IMR-90 (cell line): ENCODE measurements around the gene ARHGEF38. TPM values are rescaled to one million over a fixed set of nuclear protein-coding genes. Genes with fewer than 3 reads are reported as not detected.

Source experiments
- ATAC-seq: fragments of 200-7000 bp; cut with Tn5 transposase; 2 replicates; pipeline ENCODE4 v1.9.1; 2020; ENCODE audit warnings: low read depth, mild to moderate bottlenecking, moderate library complexity
- BruUV-seq: library from RNA; stranded (reverse); fragments of 400-500 nt; replicated peaks from 2 replicates; lab custom pipeline; 2021; lab: Mats Ljungman, UMichigan
- CTCF ChIA-PET: fragments of 300-600 bp; formaldehyde crosslinking; extraction: SDS; loops from one replicate; lab custom pipeline; 2021; ENCODE audit warnings: antibody characterized with exemption; lab: Yijun Ruan, JAX
- POLR2A ChIA-PET: fragments of 300-600 bp; sonication (Branson Sonifier 250); formaldehyde crosslinking; loops from one replicate; lab custom pipeline; 2022; ENCODE audit warnings: antibody characterized with exemption; ENCODE audit not compliant: unreplicated experiment; lab: Charles Lee
- DNase-seq: peaks from one replicate; pipeline ENCODE4 v3.0.0; 2013
- H2AFZ ChIP-seq: replicated peaks from 2 replicates; pipeline ENCODE3; 2013; ENCODE audit warnings: low read length, mild to moderate bottlenecking; ENCODE audit not compliant: poor library complexity
- H2AK5ac ChIP-seq: 2 replicates; pipeline ENCODE4 v1.6.1; 2013; ENCODE audit warnings: low read depth, low read length, inconsistent platforms
- H2AK9ac ChIP-seq: replicated peaks from 2 replicates; pipeline ENCODE3; 2013; ENCODE audit warnings: mild to moderate bottlenecking, low read depth, low read length, moderate library complexity; ENCODE audit not compliant: poor library complexity
- H2BK120ac ChIP-seq: 2 replicates; pipeline ENCODE4 v1.6.1; 2013; ENCODE audit warnings: low read depth, low read length, inconsistent platforms
- H2BK15ac ChIP-seq: 3 replicates; pipeline ENCODE4 v1.6.1; 2013; ENCODE audit warnings: low read depth, low read length, inconsistent platforms
- H2BK20ac ChIP-seq: 2 replicates; pipeline ENCODE4 v1.6.1; 2013; ENCODE audit warnings: low read depth, mild to moderate bottlenecking, inconsistent platforms, low read length, moderate library complexity
- H2BK5ac ChIP-seq: 2 replicates; pipeline ENCODE4 v1.6.1; 2013; ENCODE audit warnings: mild to moderate bottlenecking, low read depth, low read length, inconsistent platforms; ENCODE audit not compliant: poor library complexity, severe bottlenecking
- H3K14ac ChIP-seq: replicated peaks from 2 replicates; pipeline ENCODE4 v1.6.1; 2013; ENCODE audit warnings: low read depth, low read length, inconsistent platforms
- H3K18ac ChIP-seq: 2 replicates; pipeline ENCODE4 v1.6.1; 2013; ENCODE audit warnings: low read depth, low read length, control low read depth
- H3K23ac ChIP-seq: 2 replicates; pipeline ENCODE4 v1.6.1; 2013; ENCODE audit warnings: low read depth, low read length, inconsistent platforms
- H3K27ac ChIP-seq: 2 replicates; pipeline ENCODE4 v1.5.1; 2013; ENCODE audit warnings: mild to moderate bottlenecking, control low read depth, low read length; ENCODE audit not compliant: insufficient read depth
- H3K27me3 ChIP-seq: 2 replicates; pipeline ENCODE4 v1.6.1; 2013; ENCODE audit warnings: low read length; ENCODE audit not compliant: control insufficient read depth, insufficient read depth
- H3K36me3 ChIP-seq: 2 replicates; pipeline ENCODE4 v1.6.1; 2013; ENCODE audit warnings: low read length, mixed read lengths; ENCODE audit not compliant: control insufficient read depth, insufficient read depth
- H3K4ac ChIP-seq: 2 replicates; pipeline ENCODE4 v1.6.1; 2013; ENCODE audit warnings: low read depth, low read length, inconsistent platforms
- H3K4me1 ChIP-seq: 2 replicates; pipeline ENCODE4 v1.6.1; 2013; ENCODE audit warnings: low read length, mixed read lengths; ENCODE audit not compliant: control insufficient read depth, insufficient read depth
- H3K4me2 ChIP-seq: 2 replicates; pipeline ENCODE4 v1.6.1; 2013; ENCODE audit warnings: low read depth, mild to moderate bottlenecking, control low read depth, low read length, moderate library complexity
- H3K4me3 ChIP-seq: 2 replicates; pipeline ENCODE4 v1.5.1; 2013; ENCODE audit warnings: low read depth, mild to moderate bottlenecking, control low read depth, low read length, moderate library complexity; ENCODE audit not compliant: insufficient read depth
- H3K56ac ChIP-seq: 2 replicates; pipeline ENCODE4 v1.6.1; 2013; ENCODE audit warnings: low read length, inconsistent platforms; ENCODE audit not compliant: insufficient read depth; ENCODE audit errors: extremely low read depth
- H3K79me1 ChIP-seq, 2 experiments: 2 replicates each; pipeline ENCODE4 v1.6.1; 2013; ENCODE audit warnings: low read length in 2 of 2, inconsistent platforms in 1 of 2, low read depth in 1 of 2
- H3K9ac ChIP-seq: 2 replicates; pipeline ENCODE4 v1.6.1; 2013; ENCODE audit warnings: low read depth, low read length, control low read depth
- H3K9me1 ChIP-seq: 2 replicates; pipeline ENCODE4 v1.6.1; 2013; ENCODE audit warnings: low read length, inconsistent platforms; ENCODE audit not compliant: insufficient read depth
- H3K9me3 ChIP-seq: 2 replicates; pipeline ENCODE4 v1.6.1; 2013; ENCODE audit warnings: low read length; ENCODE audit not compliant: control insufficient read depth, insufficient read depth
- H4K20me1 ChIP-seq: 2 replicates; pipeline ENCODE4 v1.6.1; 2013; ENCODE audit warnings: low read length, inconsistent platforms; ENCODE audit not compliant: insufficient read depth
- H4K5ac ChIP-seq: 2 replicates; pipeline ENCODE4 v1.6.1; 2013; ENCODE audit warnings: mild to moderate bottlenecking, low read depth, low read length, control low read depth
- H4K8ac ChIP-seq, 2 experiments: 2 replicates each; pipeline ENCODE4 v1.6.1; 2013; ENCODE audit warnings: low read depth in 2 of 2, low read length in 2 of 2, control low read depth in 1 of 2, inconsistent platforms in 1 of 2
- H4K91ac ChIP-seq: 2 replicates; pipeline ENCODE4 v1.6.1; 2013; ENCODE audit warnings: low read depth, low read length, inconsistent platforms; ENCODE audit not compliant: insufficient read depth
- BHLHE40 ChIP-seq: fragments of 150-350 bp; IDR thresholded peaks from 2 replicates; pipeline ENCODE4 v1.6.1; 2016; ENCODE audit warnings: mild to moderate bottlenecking, low read depth, low read length
- CEBPB ChIP-seq: IDR thresholded peaks from 2 replicates; pipeline ENCODE4 v1.6.1; 2012; ENCODE audit warnings: low read depth, low read length, improper control_type of control experiment
- CHD1 ChIP-seq: IDR thresholded peaks from 2 replicates; pipeline ENCODE4 v1.6.1; 2012; ENCODE audit warnings: low read depth, low read length, improper control_type of control experiment
- FOS ChIP-seq: fragments of 150-350 bp; IDR thresholded peaks from 2 replicates; pipeline ENCODE4 v1.6.1; 2016; ENCODE audit warnings: low read depth, low read length
- MAFK ChIP-seq: IDR thresholded peaks from 2 replicates; pipeline ENCODE4 v1.6.1; 2012; ENCODE audit warnings: low read depth, low read length, improper control_type of control experiment
- MAZ ChIP-seq: IDR thresholded peaks from 2 replicates; pipeline ENCODE4 v1.6.1; 2012; ENCODE audit warnings: low read depth, mild to moderate bottlenecking, low read length, improper control_type of control experiment, moderate library complexity, borderline replicate concordance
- MXI1 ChIP-seq: IDR thresholded peaks from 2 replicates; pipeline ENCODE4 v1.6.1; 2012; ENCODE audit warnings: low read depth, mild to moderate bottlenecking, low read length, moderate library complexity, borderline replicate concordance
- NFE2L2 ChIP-seq: fragments of 150-350 bp; IDR thresholded peaks from 2 replicates; pipeline ENCODE4 v1.6.1; 2016; ENCODE audit warnings: low read depth, mild to moderate bottlenecking, low read length
- POLR2A ChIP-seq: IDR thresholded peaks from 2 replicates; pipeline ENCODE4 v1.6.1; 2012; ENCODE audit warnings: mild to moderate bottlenecking, low read depth, low read length
- RAD21 ChIP-seq: IDR thresholded peaks from 2 replicates; pipeline ENCODE4 v1.6.1; 2012; ENCODE audit warnings: low read length, improper control_type of control experiment
- RCOR1 ChIP-seq: IDR thresholded peaks from 2 replicates; pipeline ENCODE4 v1.6.1; 2012; ENCODE audit warnings: mild to moderate bottlenecking, low read length, improper control_type of control experiment; ENCODE audit not compliant: insufficient replicate concordance
- RFX5 ChIP-seq: IDR thresholded peaks from 2 replicates; pipeline ENCODE4 v1.8.0; 2012; ENCODE audit warnings: low read depth, mild to moderate bottlenecking, low read length, moderate library complexity
- SMC3 ChIP-seq: fragments of 150-350 bp; IDR thresholded peaks from 2 replicates; pipeline ENCODE4 v1.6.1; 2016; ENCODE audit warnings: low read depth, mild to moderate bottlenecking, antibody characterized with exemption, low read length, moderate library complexity
- WGBS, 2 experiments: methylation state at CpG; one replicate each; pipeline versions ENCODE4 v1.1.5 to v1.1.7; 2013; ENCODE audit warnings: missing lambda C conversion rate in 2 of 2; ENCODE audit not compliant: insufficient read length in 1 of 2; ENCODE audit errors: extremely low coverage in 2 of 2; 5-methylcytosine and 5-hydroxymethylcytosine counted together
- dilution Hi-C: fragments of 300-500 bp; cut with HindIII; formaldehyde crosslinking; loops from one replicate; pipeline ENCODE4 v1.14.3; 2018; ENCODE audit warnings: low sequenced_read_pairs; ENCODE audit not compliant: unreplicated experiment
- in situ Hi-C: fragments of 300-500 bp; cut with MboI; formaldehyde crosslinking; loops from 3 replicates; pipeline ENCODE4 v1.14.3; 2019; ENCODE audit warnings: low sequenced_read_pairs, inconsistent platforms, mixed read lengths
- intact Hi-C: fragments of 100-400 bp; cut with micrococcal nuclease; formaldehyde crosslinking; loops from 2 replicates; pipeline ENCODE4 v1.10.0; 2022
- polyA plus RNA-seq, 3 experiments: library from polyadenylated mRNA; depleted of rRNA; stranded (reverse); fragments of >200 nt; gene quantifications; 2 replicates each; pipeline ENCODE4 v1.2.3, GENCODE V29; 2012; ENCODE audit warnings: low replicate concordance in 1 of 3
- total RNA-seq: library from RNA; depleted of rRNA; stranded (reverse); fragments of >200 nt; gene quantifications from 2 replicates; pipeline ENCODE4 v1.2.3, GENCODE V29; 2012
- TF ChIP-seq, protein P1 (sequence below): conservative IDR thresholded peaks from 2 replicates; pipeline ENCODE4 v1.5.1; 2012; ENCODE audit warnings: mild to moderate bottlenecking, low read depth, low read length, improper control_type of control experiment
- TF ChIP-seq, protein P2 (sequence below): fragments of 150-350 bp; IDR thresholded peaks from 2 replicates; pipeline ENCODE4 v1.6.1; 2016; ENCODE audit warnings: low read depth, mild to moderate bottlenecking, low read length, moderate library complexity, borderline replicate concordance
- TF ChIP-seq, protein P3 (sequence below): fragments of 150-350 bp; IDR thresholded peaks from 2 replicates; pipeline ENCODE4 v1.6.1; 2017; ENCODE audit warnings: mild to moderate bottlenecking, antibody characterized with exemption, low read length, low read depth

ARHGEF38 gene
- total and polyA plus RNA-seq, 2 of the 4 experiments (the other 2 are of a cell fraction) = not detected

DNA sequence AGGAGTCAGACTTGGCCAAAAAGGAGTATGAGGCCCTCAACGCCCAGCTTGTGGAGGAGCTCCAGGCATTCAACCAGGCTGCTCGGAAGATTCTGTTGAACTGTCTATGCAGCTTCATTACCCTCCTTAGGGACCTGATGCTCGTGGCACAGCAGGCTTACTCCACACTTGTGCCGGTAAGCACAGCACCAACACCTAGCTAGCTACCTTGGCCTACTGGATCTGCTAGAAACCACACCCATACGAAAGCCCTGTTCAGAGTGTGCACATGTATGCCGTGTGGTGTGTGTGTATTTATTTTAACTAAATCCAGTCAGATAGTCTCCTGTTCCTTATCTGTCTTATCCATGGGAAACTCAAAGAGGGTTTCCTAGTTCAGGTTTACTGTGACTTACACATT is 106.8 kb downstream of the ARHGEF38 start:
- no peaks in the 10 kb centered on the region for H3K9me3 ChIP-seq
- no peak overlapping the region for H4K5ac ChIP-seq
- no peak overlapping the region for H3K4me3 ChIP-seq
- no peaks in the 10 kb centered on the region for H3K36me3 ChIP-seq
- H3K27me3 ChIP-seq = no peaks in the 10 kb centered on the region
- H3K9me1 ChIP-seq = no peaks in the 10 kb centered on the region
- no peak overlapping the region for H2BK5ac ChIP-seq
- no peak overlapping the region for H2BK15ac ChIP-seq
- no TSS peak for BruUV-seq
- dilution Hi-C loops = no loop called here
- H4K8ac ChIP-seq = no peak overlapping the region
- no peak overlapping the region for H2AK9ac ChIP-seq
- no peak for DNase-seq
- H3K4me1 ChIP-seq = no peaks in the 10 kb centered on the region
- no CpG with 5 or more reads among the region's 6 CpGs for WGBS, 2 experiments
- H2BK120ac ChIP-seq = no peak overlapping the region
- in situ Hi-C loops = no loop called here
- no peak overlapping the region for H2AFZ ChIP-seq
- H3K4me2 ChIP-seq = no peak overlapping the region
- H4K91ac ChIP-seq = no peak overlapping the region
- ChIA-PET CTCF (no interaction called here), POLR2A (no interaction called here)
- H3K14ac ChIP-seq = no peak overlapping the region
- no peaks in the 10 kb centered on the region for H3K79me1 ChIP-seq
- H2BK20ac ChIP-seq = no peak overlapping the region
- no peak overlapping the region for H3K23ac ChIP-seq
- H3K18ac ChIP-seq = no peak overlapping the region
- H3K56ac ChIP-seq = no peak overlapping the region
- no peak for ATAC-seq
- intact Hi-C loops = no loop called here
- H2AK5ac ChIP-seq = no peak overlapping the region
- H3K4ac ChIP-seq = no peak overlapping the region
- no peak overlapping the region for H3K9ac ChIP-seq
- no peak overlapping the region for H3K27ac ChIP-seq
- H4K20me1 ChIP-seq = no peaks in the 10 kb centered on the region
- TF ChIP-seq MXI1 (no peak), MAZ (no peak), SMC3 (no peak), CEBPB (no peak), NFE2L2 (no peak), BHLHE40 (no peak), RCOR1 (no peak), POLR2A (no peak), RFX5 (no peak), MAFK (no peak), RAD21 (no peak), CHD1 (no peak), FOS (no peak)
- TF ChIP-seq, protein P1, sequence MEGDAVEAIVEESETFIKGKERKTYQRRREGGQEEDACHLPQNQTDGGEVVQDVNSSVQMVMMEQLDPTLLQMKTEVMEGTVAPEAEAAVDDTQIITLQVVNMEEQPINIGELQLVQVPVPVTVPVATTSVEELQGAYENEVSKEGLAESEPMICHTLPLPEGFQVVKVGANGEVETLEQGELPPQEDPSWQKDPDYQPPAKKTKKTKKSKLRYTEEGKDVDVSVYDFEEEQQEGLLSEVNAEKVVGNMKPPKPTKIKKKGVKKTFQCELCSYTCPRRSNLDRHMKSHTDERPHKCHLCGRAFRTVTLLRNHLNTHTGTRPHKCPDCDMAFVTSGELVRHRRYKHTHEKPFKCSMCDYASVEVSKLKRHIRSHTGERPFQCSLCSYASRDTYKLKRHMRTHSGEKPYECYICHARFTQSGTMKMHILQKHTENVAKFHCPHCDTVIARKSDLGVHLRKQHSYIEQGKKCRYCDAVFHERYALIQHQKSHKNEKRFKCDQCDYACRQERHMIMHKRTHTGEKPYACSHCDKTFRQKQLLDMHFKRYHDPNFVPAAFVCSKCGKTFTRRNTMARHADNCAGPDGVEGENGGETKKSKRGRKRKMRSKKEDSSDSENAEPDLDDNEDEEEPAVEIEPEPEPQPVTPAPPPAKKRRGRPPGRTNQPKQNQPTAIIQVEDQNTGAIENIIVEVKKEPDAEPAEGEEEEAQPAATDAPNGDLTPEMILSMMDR = no peak
- TF ChIP-seq, protein P2, sequence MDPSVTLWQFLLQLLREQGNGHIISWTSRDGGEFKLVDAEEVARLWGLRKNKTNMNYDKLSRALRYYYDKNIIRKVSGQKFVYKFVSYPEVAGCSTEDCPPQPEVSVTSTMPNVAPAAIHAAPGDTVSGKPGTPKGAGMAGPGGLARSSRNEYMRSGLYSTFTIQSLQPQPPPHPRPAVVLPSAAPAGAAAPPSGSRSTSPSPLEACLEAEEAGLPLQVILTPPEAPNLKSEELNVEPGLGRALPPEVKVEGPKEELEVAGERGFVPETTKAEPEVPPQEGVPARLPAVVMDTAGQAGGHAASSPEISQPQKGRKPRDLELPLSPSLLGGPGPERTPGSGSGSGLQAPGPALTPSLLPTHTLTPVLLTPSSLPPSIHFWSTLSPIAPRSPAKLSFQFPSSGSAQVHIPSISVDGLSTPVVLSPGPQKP = no peak
- TF ChIP-seq, protein P3, sequence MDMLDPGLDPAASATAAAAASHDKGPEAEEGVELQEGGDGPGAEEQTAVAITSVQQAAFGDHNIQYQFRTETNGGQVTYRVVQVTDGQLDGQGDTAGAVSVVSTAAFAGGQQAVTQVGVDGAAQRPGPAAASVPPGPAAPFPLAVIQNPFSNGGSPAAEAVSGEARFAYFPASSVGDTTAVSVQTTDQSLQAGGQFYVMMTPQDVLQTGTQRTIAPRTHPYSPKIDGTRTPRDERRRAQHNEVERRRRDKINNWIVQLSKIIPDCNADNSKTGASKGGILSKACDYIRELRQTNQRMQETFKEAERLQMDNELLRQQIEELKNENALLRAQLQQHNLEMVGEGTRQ = no peak
